Liver (tissue), 3 donors: Measurements from ENCODE around the gene EMX2.

Source experiments
- ATF3 ChIP-seq: IDR thresholded peaks from 2 replicates; pipeline ENCODE4 v1.6.1; 2016; ENCODE audit warnings: antibody characterized with exemption
- CTCF ChIP-seq: fragments of 150-350 bp; IDR thresholded peaks from 2 replicates; pipeline ENCODE4 v1.5.1; 2017; ENCODE audit warnings: improper control_type of control experiment, low read depth, low read length; ENCODE audit not compliant: missing input control
- HNF4A ChIP-seq, 2 donors: conservative IDR thresholded peaks; 2 replicates each; pipeline ENCODE4 v1.6.1; 2016; ENCODE audit warnings: antibody characterized with exemption in 2 of 2, mild to moderate bottlenecking in 2 of 2
- REST ChIP-seq: IDR thresholded peaks from 2 replicates; pipeline ENCODE4 v1.6.1; 2016; ENCODE audit warnings: antibody characterized with exemption, mild to moderate bottlenecking
- SP1 ChIP-seq: IDR thresholded peaks from 2 replicates; pipeline ENCODE4 v1.6.1; 2018; ENCODE audit warnings: antibody characterized with exemption, mild to moderate bottlenecking
- ZBTB33 ChIP-seq: IDR thresholded peaks from 2 replicates; pipeline ENCODE4 v1.6.1; 2016; ENCODE audit warnings: antibody characterized with exemption
- donor health status: healthy.
- donor health status: healthy.

GRCh38 chr10:117516681-117517080, 25.9 kb upstream of the EMX2 start:
- TF ChIP-seq SP1 (no peak), CTCF (no peak), ATF3 (no peak), ZBTB33 (no peak), HNF4A (conservative IDR thresholded peaks at IDR 0.05) (no peak), REST (no peak)
